Stomach (tissue), 4 donors: ENCODE data around the gene FIZ1.

Source experiments
- EP300 ChIP-seq: sonication (generic); formaldehyde crosslinking; IDR thresholded peaks from one replicate; pipeline ENCODE4 v1.6.1; 2017; ENCODE audit warnings: antibody characterized with exemption
- POLR2A ChIP-seq, 4 donors: fragments of 450-650 bp; IDR thresholded peaks; one replicate each; pipeline ENCODE4 v1.6.1; 2016; ENCODE audit warnings: antibody characterized with exemption in 4 of 4, control low read depth in 2 of 4, mild to moderate bottlenecking in 1 of 4, moderate library complexity in 1 of 4
- POLR2AphosphoS5 ChIP-seq, 3 donors: sonication (generic); formaldehyde crosslinking; IDR thresholded peaks; one replicate each; pipeline ENCODE4 v1.6.1; 2016; ENCODE audit warnings: antibody characterized with exemption in 3 of 3
- TF ChIP-seq, protein P1 (sequence below), 7 experiments: fragments of 450-650 bp in 4 of 7; fragments of 200-600 bp in 3 of 7; sonication (generic) in 3 of 7; IDR thresholded peaks; one replicate each; pipeline ENCODE4 v1.5.1; 2016 to 2019; ENCODE audit warnings: antibody characterized with exemption in 7 of 7, control low read depth in 2 of 7, mild to moderate bottlenecking in 1 of 7

DNA sequence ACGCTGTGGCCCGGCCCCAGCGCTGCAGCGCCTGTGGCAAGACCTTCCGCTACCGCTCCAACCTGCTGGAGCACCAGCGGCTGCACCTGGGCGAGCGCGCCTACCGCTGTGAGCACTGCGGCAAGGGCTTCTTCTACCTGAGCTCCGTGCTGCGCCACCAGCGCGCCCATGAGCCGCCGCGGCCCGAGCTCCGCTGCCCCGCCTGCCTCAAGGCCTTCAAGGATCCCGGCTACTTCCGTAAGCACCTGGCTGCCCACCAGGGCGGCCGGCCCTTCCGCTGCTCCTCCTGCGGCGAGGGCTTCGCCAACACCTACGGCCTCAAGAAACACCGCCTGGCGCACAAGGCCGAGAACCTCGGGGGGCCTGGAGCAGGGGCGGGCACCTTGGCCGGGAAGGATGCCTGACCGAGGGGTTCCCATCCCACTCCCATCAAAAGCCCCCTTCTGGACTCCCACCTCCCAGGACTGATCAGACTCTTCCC, 17.1 kb upstream of the FIZ1 start:
- TF ChIP-seq, protein P1, sequence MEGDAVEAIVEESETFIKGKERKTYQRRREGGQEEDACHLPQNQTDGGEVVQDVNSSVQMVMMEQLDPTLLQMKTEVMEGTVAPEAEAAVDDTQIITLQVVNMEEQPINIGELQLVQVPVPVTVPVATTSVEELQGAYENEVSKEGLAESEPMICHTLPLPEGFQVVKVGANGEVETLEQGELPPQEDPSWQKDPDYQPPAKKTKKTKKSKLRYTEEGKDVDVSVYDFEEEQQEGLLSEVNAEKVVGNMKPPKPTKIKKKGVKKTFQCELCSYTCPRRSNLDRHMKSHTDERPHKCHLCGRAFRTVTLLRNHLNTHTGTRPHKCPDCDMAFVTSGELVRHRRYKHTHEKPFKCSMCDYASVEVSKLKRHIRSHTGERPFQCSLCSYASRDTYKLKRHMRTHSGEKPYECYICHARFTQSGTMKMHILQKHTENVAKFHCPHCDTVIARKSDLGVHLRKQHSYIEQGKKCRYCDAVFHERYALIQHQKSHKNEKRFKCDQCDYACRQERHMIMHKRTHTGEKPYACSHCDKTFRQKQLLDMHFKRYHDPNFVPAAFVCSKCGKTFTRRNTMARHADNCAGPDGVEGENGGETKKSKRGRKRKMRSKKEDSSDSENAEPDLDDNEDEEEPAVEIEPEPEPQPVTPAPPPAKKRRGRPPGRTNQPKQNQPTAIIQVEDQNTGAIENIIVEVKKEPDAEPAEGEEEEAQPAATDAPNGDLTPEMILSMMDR (IDR thresholded peaks at IDR 0.05): no peak
- TF ChIP-seq POLR2A (IDR thresholded peaks at IDR 0.05) (no peak), EP300 (no peak), POLR2AphosphoS5 (IDR thresholded peaks at IDR 0.05) (no peak)
